HEK293 (cell line): ENCODE measurements around the gene AKAP8L.

Source experiments
- CTCF ChIA-PET: fragments of 350-600 bp; formaldehyde crosslinking; extraction: SDS; loops from one replicate; lab custom pipeline; 2021; ENCODE audit warnings: antibody characterized with exemption; lab: Yijun Ruan, JAX
- POLR2A ChIA-PET: fragments of 300-600 bp; formaldehyde crosslinking; extraction: SDS; loops from one replicate; lab custom pipeline; 2020; ENCODE audit warnings: antibody characterized with exemption, inconsistent platforms; lab: Yijun Ruan, JAX
- H3K27ac ChIP-seq: fragments of 200-500 bp; sonication (Bioruptor generic); 2 replicates; pipeline ENCODE4 v1.5.1; 2014; ENCODE audit warnings: low read depth, low read length, control low read depth, inconsistent platforms; ENCODE audit errors: extremely low read depth
- H3K36me3 ChIP-seq, 2 experiments: fragments of 200-500 bp in 1 of 2; sonication (Bioruptor generic) in 1 of 2; 1 replicate in 1 of 2; 2 replicates in 1 of 2; pipeline ENCODE4 v1.5.1; 2014 to 2017; ENCODE audit warnings: inconsistent platforms in 2 of 2, low read length in 2 of 2; ENCODE audit not compliant: control insufficient read depth in 2 of 2, insufficient read depth in 1 of 2
- H3K4me1 ChIP-seq: fragments of 200-500 bp; sonication (Bioruptor generic); 2 replicates; pipeline ENCODE4 v1.5.1; 2014; ENCODE audit warnings: mild to moderate bottlenecking, low read length, inconsistent platforms; ENCODE audit not compliant: control insufficient read depth, insufficient read depth
- H3K4me3 ChIP-seq: 2 replicates; pipeline ENCODE4 v1.5.1; 2011; ENCODE audit warnings: low read depth, mild to moderate bottlenecking, control low read depth, low read length, moderate library complexity
- H3K9me3 ChIP-seq: fragments of 200-500 bp; sonication (Bioruptor generic); 2 replicates; pipeline ENCODE4 v1.5.1; 2014; ENCODE audit warnings: low read depth, low read length, inconsistent platforms; ENCODE audit not compliant: control insufficient read depth, insufficient read depth
- GFI1B ChIP-seq: fragments of 450-650 bp; formaldehyde crosslinking; IDR thresholded peaks from 2 replicates; pipeline ENCODE4 v1.5.1; 2016; ENCODE audit warnings: missing biosample characterization, missing genetic modification characterization
- HOXC10 ChIP-seq: sonication (generic); formaldehyde crosslinking; IDR thresholded peaks from 2 replicates; pipeline ENCODE4 v1.8.1; 2023; ENCODE audit warnings: mild to moderate bottlenecking, missing genetic modification reagents
- MEIS1 ChIP-seq: sonication (generic); formaldehyde crosslinking; IDR thresholded peaks from 2 replicates; pipeline ENCODE4 v1.8.1; 2022; ENCODE audit warnings: missing genetic modification reagents, mild to moderate bottlenecking, borderline replicate concordance
- SCRT2 ChIP-seq: fragments of 450-650 bp; formaldehyde crosslinking; IDR thresholded peaks from 2 replicates; pipeline ENCODE4 v1.5.1; 2016; ENCODE audit warnings: missing biosample characterization, missing genetic modification characterization
- TCF7L2 ChIP-seq: IDR thresholded peaks from 2 replicates; pipeline ENCODE4 v1.6.1; 2011; ENCODE audit warnings: low read depth, mild to moderate bottlenecking, inconsistent platforms, low read length, moderate library complexity, borderline replicate concordance
- ZIC2 ChIP-seq: fragments of 450-650 bp; formaldehyde crosslinking; IDR thresholded peaks from 2 replicates; pipeline ENCODE4 v1.5.1; 2016; ENCODE audit warnings: missing biosample characterization, missing genetic modification characterization
- ZNF211 ChIP-seq: fragments of 450-650 bp; formaldehyde crosslinking; IDR thresholded peaks from 2 replicates; pipeline ENCODE4 v1.5.1; 2016; ENCODE audit warnings: low read depth, missing biosample characterization, missing genetic modification characterization
- ZNF311 ChIP-seq: fragments of 450-650 bp; formaldehyde crosslinking; IDR thresholded peaks from 2 replicates; pipeline ENCODE4 v1.5.1; 2017; ENCODE audit warnings: missing biosample characterization, missing genetic modification characterization, borderline replicate concordance
- ZNF391 ChIP-seq: fragments of 450-650 bp; formaldehyde crosslinking; IDR thresholded peaks from 2 replicates; pipeline ENCODE4 v1.5.1; 2016; ENCODE audit warnings: low read depth, missing biosample characterization, missing genetic modification characterization, borderline replicate concordance
- ZNF544 ChIP-seq: fragments of 450-650 bp; formaldehyde crosslinking; IDR thresholded peaks from 2 replicates; pipeline ENCODE4 v1.5.0; 2017; ENCODE audit warnings: missing biosample characterization, missing genetic modification characterization
- ZNF548 ChIP-seq: fragments of 450-650 bp; formaldehyde crosslinking; IDR thresholded peaks from 2 replicates; pipeline ENCODE4 v1.5.1; 2016; ENCODE audit warnings: missing biosample characterization, missing genetic modification characterization
- ZNF549 ChIP-seq: fragments of 450-650 bp; IDR thresholded peaks from 2 replicates; pipeline ENCODE4 v1.5.1; 2018; ENCODE audit warnings: missing biosample characterization, missing genetic modification characterization, mild to moderate bottlenecking, inconsistent platforms, moderate library complexity
- ZNF707 ChIP-seq: fragments of 450-650 bp; formaldehyde crosslinking; IDR thresholded peaks from 2 replicates; pipeline ENCODE4 v1.5.1; 2016; ENCODE audit warnings: missing biosample characterization, missing genetic modification characterization
- ZNF785 ChIP-seq: fragments of 450-650 bp; formaldehyde crosslinking; IDR thresholded peaks from 2 replicates; pipeline ENCODE4 v1.5.1; 2016; ENCODE audit warnings: missing biosample characterization, missing genetic modification characterization
- ZSCAN23 ChIP-seq: fragments of 450-650 bp; formaldehyde crosslinking; IDR thresholded peaks from 2 replicates; pipeline ENCODE4 v1.5.1; 2016; ENCODE audit warnings: missing biosample characterization, missing genetic modification characterization
- TF ChIP-seq, protein P1 (sequence below): fragments of 450-650 bp; formaldehyde crosslinking; IDR thresholded peaks from 2 replicates; pipeline ENCODE4 v1.5.1; 2016; ENCODE audit warnings: missing biosample characterization, missing genetic modification characterization
- TF ChIP-seq, protein P2 (sequence below): fragments of 450-650 bp; formaldehyde crosslinking; IDR thresholded peaks from 2 replicates; pipeline ENCODE4 v1.5.1; 2017; ENCODE audit warnings: missing biosample characterization, missing genetic modification characterization
- TF ChIP-seq, protein P3 (sequence below): fragments of 450-650 bp; formaldehyde crosslinking; IDR thresholded peaks from 2 replicates; pipeline ENCODE4 v1.5.1; 2017; ENCODE audit warnings: missing biosample characterization, missing genetic modification characterization

Gene AKAP8L

DNA sequence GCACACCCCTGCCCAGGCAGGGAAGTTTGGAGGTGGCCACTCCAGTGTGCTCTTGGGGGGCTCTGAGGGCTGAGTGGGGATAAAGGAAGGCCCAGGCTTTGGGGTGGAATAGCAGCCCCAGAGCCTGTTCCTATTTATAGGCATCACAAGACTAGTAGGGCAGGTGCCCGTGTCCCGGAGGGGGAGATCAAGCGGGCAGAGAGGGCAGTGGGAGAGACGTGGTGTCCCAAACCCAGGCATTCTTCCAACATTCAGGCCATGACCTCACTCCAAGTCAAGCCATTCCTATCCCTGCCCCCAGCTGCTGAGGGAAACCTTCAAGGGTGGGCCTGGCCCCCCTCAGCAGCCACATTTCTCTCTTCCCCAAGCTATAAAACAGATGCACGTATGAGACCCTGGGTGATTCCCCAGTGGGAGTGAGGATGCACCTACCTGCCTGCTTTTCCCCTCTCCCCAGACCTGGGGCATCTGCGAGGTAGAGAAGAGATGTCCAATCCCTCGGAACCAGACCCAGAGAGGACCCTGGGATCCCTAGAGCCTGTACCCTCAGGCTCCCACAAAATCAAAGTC lies 27.1 kb upstream of the AKAP8L start:
- POLR2A ChIA-PET = no interaction called here
- H3K4me3 ChIP-seq = no peak overlapping the region
- H3K9me3 ChIP-seq = no peaks in the 10 kb centered on the region
- H3K4me1 ChIP-seq = peaks cover 2% of the 10 kb centered on the region; the same call in 1 of the 2 replicates
- CTCF ChIA-PET = interaction anchor here (0.6 kb wide), 1 partner anchor 131 kb away, joined by 3 read pairs; no protein-coding TSS in a partner anchor
- H3K27ac ChIP-seq = no peak overlapping the region
- peaks cover 0 to 8% of the 10 kb centered on the region in 2 experiments; a peak in 1 of 3 replicates for H3K36me3 ChIP-seq
- TF ChIP-seq, protein P1, sequence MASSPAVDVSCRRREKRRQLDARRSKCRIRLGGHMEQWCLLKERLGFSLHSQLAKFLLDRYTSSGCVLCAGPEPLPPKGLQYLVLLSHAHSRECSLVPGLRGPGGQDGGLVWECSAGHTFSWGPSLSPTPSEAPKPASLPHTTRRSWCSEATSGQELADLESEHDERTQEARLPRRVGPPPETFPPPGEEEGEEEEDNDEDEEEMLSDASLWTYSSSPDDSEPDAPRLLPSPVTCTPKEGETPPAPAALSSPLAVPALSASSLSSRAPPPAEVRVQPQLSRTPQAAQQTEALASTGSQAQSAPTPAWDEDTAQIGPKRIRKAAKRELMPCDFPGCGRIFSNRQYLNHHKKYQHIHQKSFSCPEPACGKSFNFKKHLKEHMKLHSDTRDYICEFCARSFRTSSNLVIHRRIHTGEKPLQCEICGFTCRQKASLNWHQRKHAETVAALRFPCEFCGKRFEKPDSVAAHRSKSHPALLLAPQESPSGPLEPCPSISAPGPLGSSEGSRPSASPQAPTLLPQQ (tag by site-specific recombination) = no peak
- TF ChIP-seq ZNF548 (tag by site-specific recombination) = no peak
- TF ChIP-seq ZNF311 (tag by site-specific recombination) = no peak
- no peak for TF ChIP-seq ZNF211 (tag by site-specific recombination)
- no peak for TF ChIP-seq ZNF549 (tag by site-specific recombination)
- TF ChIP-seq ZSCAN23 = no peak
- TF ChIP-seq MEIS1 (CRISPR knock-in tag) = no peak
- TF ChIP-seq ZNF391 = no peak
- TF ChIP-seq GFI1B (tag by site-specific recombination) = no peak
- TF ChIP-seq, protein P2, sequence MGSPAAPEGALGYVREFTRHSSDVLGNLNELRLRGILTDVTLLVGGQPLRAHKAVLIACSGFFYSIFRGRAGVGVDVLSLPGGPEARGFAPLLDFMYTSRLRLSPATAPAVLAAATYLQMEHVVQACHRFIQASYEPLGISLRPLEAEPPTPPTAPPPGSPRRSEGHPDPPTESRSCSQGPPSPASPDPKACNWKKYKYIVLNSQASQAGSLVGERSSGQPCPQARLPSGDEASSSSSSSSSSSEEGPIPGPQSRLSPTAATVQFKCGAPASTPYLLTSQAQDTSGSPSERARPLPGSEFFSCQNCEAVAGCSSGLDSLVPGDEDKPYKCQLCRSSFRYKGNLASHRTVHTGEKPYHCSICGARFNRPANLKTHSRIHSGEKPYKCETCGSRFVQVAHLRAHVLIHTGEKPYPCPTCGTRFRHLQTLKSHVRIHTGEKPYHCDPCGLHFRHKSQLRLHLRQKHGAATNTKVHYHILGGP = no peak
- no peak for TF ChIP-seq ZNF544
- TF ChIP-seq, protein P3, sequence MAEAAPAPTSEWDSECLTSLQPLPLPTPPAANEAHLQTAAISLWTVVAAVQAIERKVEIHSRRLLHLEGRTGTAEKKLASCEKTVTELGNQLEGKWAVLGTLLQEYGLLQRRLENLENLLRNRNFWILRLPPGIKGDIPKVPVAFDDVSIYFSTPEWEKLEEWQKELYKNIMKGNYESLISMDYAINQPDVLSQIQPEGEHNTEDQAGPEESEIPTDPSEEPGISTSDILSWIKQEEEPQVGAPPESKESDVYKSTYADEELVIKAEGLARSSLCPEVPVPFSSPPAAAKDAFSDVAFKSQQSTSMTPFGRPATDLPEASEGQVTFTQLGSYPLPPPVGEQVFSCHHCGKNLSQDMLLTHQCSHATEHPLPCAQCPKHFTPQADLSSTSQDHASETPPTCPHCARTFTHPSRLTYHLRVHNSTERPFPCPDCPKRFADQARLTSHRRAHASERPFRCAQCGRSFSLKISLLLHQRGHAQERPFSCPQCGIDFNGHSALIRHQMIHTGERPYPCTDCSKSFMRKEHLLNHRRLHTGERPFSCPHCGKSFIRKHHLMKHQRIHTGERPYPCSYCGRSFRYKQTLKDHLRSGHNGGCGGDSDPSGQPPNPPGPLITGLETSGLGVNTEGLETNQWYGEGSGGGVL (tag by site-specific recombination) = no peak
- no peak for TF ChIP-seq ZNF707 (tag by site-specific recombination)
- no peak for TF ChIP-seq TCF7L2
- TF ChIP-seq ZIC2 (tag by site-specific recombination) = no peak
- TF ChIP-seq ZNF785 (tag by site-specific recombination) = no peak
- no peak for TF ChIP-seq SCRT2 (tag by site-specific recombination)

DNA sequence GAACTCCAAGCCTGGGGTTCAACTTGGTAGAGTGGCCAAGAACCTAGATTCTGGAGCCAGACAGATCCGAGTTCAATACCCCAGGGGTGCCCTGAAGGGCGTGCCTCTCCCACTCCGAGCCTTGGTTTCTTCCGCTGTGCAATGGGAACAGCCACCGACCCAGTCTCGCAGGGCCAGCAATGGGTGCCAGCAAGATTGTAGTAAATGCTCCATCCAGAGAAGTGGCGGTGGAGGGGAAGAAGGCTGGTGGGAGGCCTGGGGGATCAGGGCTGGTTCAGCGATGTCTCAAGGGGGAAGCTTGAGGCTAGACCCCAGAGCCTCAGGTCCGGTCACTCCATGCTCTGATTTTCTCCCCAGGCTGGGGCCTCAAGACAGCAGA lies 26.4 kb upstream of the AKAP8L start:
- ChIA-PET CTCF (interaction anchor here (0.6 kb wide), 1 partner anchor 131 kb away, joined by 3 read pairs; no protein-coding TSS in a partner anchor), POLR2A (no interaction called here)
- Histone ChIP-seq H3K9me3 (no peaks in the 10 kb centered on the region), H3K4me1 (peaks cover 2% of the 10 kb centered on the region; the same call in 1 of the 2 replicates), H3K4me3 (no peak overlapping the region), H3K27ac (no peak overlapping the region), H3K36me3 (peaks cover 0 to 8% of the 10 kb centered on the region in 2 experiments; a peak in 1 of 3 replicates)
- TF ChIP-seq HOXC10 = no peak
